ENCODE results near the gene OR6B1.

OR6B1 gene

GRCh38 chr7:144004703-144005102 is 4.6 kb downstream of the OR6B1 start:
- Histone ChIP-seq H3K9ac (ENCODE audit: low read depth, low read length, poor library complexity, severe bottlenecking) (no peak overlapping the region), H3K79me2 (ENCODE audit: insufficient read depth, low read length) (no peaks in the 10 kb centered on the region), H3K27me3 (ENCODE audit: insufficient read depth, low read length, poor library complexity, severe bottlenecking) (no peaks in the 10 kb centered on the region), H3F3A (ENCODE audit: low read depth) (no peaks in the 10 kb centered on the region), H3K9me3 (ENCODE audit: insufficient read depth, low read depth, low read length) (peaks cover 5% of the 10 kb centered on the region; the same call in 1 of the 2 replicates), H4K20me1 (ENCODE audit: insufficient read depth, low read length, poor library complexity, severe bottlenecking) (no peaks in the 10 kb centered on the region), H3K4me2 (ENCODE audit: low read depth, low read length, poor library complexity, severe bottlenecking) (no peak overlapping the region), H2AFZ (ENCODE audit: low read length) (no peak overlapping the region), H3K4me1 (ENCODE audit: insufficient read depth, low read length, poor library complexity, severe bottlenecking) (no peaks in the 10 kb centered on the region), H3K36me3 (ENCODE audit: insufficient read depth, low read length) (no peaks in the 10 kb centered on the region), H3K4me3 (ENCODE audit: low read length, poor library complexity, severe bottlenecking) (no peak overlapping the region), H3K9me2 (replicated peaks; ENCODE audit: low read depth, low read length) (no peaks in the 10 kb centered on the region)
- TF ChIP-seq CTCF (conservative IDR thresholded peaks at IDR 0.05; ENCODE audit: low read length) (no peak), EZH2phosphoT487 (IDR thresholded peaks at IDR 0.05; ENCODE audit: borderline replicate concordance) (no peak)

GRCh38 chr7:144006029-144006691 is 6.0 kb downstream of the OR6B1 start:
- no peaks in the 10 kb centered on the region for H3F3A ChIP-seq (ENCODE audit: low read depth)
- no peak overlapping the region for H3K4me3 ChIP-seq (ENCODE audit: low read length, poor library complexity, severe bottlenecking)
- no peak overlapping the region for H3K4me2 ChIP-seq (ENCODE audit: low read depth, low read length, poor library complexity, severe bottlenecking)
- no peak overlapping the region for H2AFZ ChIP-seq (ENCODE audit: low read length)
- no peaks in the 10 kb centered on the region for H3K9me2 ChIP-seq (replicated peaks; ENCODE audit: low read depth, low read length)
- no peaks in the 10 kb centered on the region for H4K20me1 ChIP-seq (ENCODE audit: insufficient read depth, low read length, poor library complexity, severe bottlenecking)
- no peaks in the 10 kb centered on the region for H3K79me2 ChIP-seq (ENCODE audit: insufficient read depth, low read length)
- H3K27me3 ChIP-seq (ENCODE audit: insufficient read depth, low read length, poor library complexity, severe bottlenecking), result no peaks in the 10 kb centered on the region
- H3K9ac ChIP-seq (ENCODE audit: low read depth, low read length, poor library complexity, severe bottlenecking), result no peak overlapping the region
- no peaks in the 10 kb centered on the region for H3K36me3 ChIP-seq (ENCODE audit: insufficient read depth, low read length)
- no peaks in the 10 kb centered on the region for H3K4me1 ChIP-seq (ENCODE audit: insufficient read depth, low read length, poor library complexity, severe bottlenecking)
- TF ChIP-seq EZH2phosphoT487 (IDR thresholded peaks at IDR 0.05; ENCODE audit: borderline replicate concordance) (no peak), CTCF (conservative IDR thresholded peaks at IDR 0.05; ENCODE audit: low read length) (no peak)
- H3K9me3 ChIP-seq (ENCODE audit: insufficient read depth, low read depth, low read length), result peaks cover 5% of the 10 kb centered on the region; the same call in 1 of the 2 replicates

- no peaks in the 10 kb centered on the region for H3K79me2 ChIP-seq (ENCODE audit: insufficient read depth, low read length)
- no peak for TF ChIP-seq EZH2phosphoT487 (IDR thresholded peaks at IDR 0.05; ENCODE audit: borderline replicate concordance)
- no peak for TF ChIP-seq CTCF (conservative IDR thresholded peaks at IDR 0.05; ENCODE audit: low read length)
- H3K9me2 ChIP-seq (replicated peaks; ENCODE audit: low read depth, low read length), result no peaks in the 10 kb centered on the region
- H4K20me1 ChIP-seq (ENCODE audit: insufficient read depth, low read length, poor library complexity, severe bottlenecking), result no peaks in the 10 kb centered on the region
- H2AFZ ChIP-seq (ENCODE audit: low read length), result no peak overlapping the region
- no peak overlapping the region for H3K4me2 ChIP-seq (ENCODE audit: low read depth, low read length, poor library complexity, severe bottlenecking)
- no peak overlapping the region for H3K4me3 ChIP-seq (ENCODE audit: low read length, poor library complexity, severe bottlenecking)
- no peaks in the 10 kb centered on the region for H3K27me3 ChIP-seq (ENCODE audit: insufficient read depth, low read length, poor library complexity, severe bottlenecking)
- H3K9ac ChIP-seq (ENCODE audit: low read depth, low read length, poor library complexity, severe bottlenecking), result no peak overlapping the region
- H3K9me3 ChIP-seq (ENCODE audit: insufficient read depth, low read depth, low read length), result peaks cover 5% of the 10 kb centered on the region; the same call in 1 of the 2 replicates
- no peaks in the 10 kb centered on the region for H3K4me1 ChIP-seq (ENCODE audit: insufficient read depth, low read length, poor library complexity, severe bottlenecking)
- H3K36me3 ChIP-seq (ENCODE audit: insufficient read depth, low read length), result no peaks in the 10 kb centered on the region
- H3F3A ChIP-seq (ENCODE audit: low read depth), result no peaks in the 10 kb centered on the region
These were observed 6.5 kb downstream of the OR6B1 start for GRCh38 chr7:144006692-144007042.
